Measurements from ENCODE around the gene UTRN.

DNA sequence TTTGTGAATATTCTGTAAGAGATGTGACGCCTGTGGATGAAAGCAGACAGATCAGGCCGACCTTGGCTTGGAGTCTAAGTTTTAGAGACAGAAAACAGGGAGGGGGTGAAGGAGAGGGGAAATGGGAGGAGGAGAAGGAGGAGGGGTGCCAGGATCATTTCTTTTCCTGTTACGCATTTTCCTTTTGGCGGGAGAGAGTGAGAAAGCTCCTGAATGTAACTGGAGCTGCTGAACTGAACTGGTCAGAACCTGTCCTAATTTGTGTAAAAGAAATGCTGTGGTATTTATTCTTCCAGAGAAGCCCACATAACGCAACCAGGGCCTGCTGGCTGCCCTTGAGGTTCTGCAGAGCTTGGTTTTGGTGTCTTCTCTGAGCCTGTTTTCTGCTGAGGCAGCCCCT is 41.9 kb downstream of the UTRN start:
- TF ChIP-seq, protein P1, sequence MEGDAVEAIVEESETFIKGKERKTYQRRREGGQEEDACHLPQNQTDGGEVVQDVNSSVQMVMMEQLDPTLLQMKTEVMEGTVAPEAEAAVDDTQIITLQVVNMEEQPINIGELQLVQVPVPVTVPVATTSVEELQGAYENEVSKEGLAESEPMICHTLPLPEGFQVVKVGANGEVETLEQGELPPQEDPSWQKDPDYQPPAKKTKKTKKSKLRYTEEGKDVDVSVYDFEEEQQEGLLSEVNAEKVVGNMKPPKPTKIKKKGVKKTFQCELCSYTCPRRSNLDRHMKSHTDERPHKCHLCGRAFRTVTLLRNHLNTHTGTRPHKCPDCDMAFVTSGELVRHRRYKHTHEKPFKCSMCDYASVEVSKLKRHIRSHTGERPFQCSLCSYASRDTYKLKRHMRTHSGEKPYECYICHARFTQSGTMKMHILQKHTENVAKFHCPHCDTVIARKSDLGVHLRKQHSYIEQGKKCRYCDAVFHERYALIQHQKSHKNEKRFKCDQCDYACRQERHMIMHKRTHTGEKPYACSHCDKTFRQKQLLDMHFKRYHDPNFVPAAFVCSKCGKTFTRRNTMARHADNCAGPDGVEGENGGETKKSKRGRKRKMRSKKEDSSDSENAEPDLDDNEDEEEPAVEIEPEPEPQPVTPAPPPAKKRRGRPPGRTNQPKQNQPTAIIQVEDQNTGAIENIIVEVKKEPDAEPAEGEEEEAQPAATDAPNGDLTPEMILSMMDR (conservative IDR thresholded peaks at IDR 0.05; ENCODE audit: low read length) = no peak
- TF ChIP-seq EZH2phosphoT487 (IDR thresholded peaks at IDR 0.05; ENCODE audit: borderline replicate concordance, low read depth, low read length) = no peak

Measured in OCI-LY7 (cell line).